Bronchial epithelial cell (primary cell): Measurements from ENCODE around the gene CD226. TPM values are rescaled to one million over a fixed set of nuclear protein-coding genes. Genes with fewer than 3 reads are reported as not detected.

Experiments used
- DNase-seq: peaks from one replicate; pipeline ENCODE4 v3.0.0-alpha.2; 2010; ENCODE audit warnings: low read depth
- FAIRE-seq: peaks from 2 replicates; lab custom pipeline; 2011; peaks lifted over from hg19 to GRCh38; lab: Jason Lieb, UNC
- H3K27me3 ChIP-seq: 2 replicates; pipeline ENCODE4 v1.5.1; 2011; ENCODE audit warnings: low read length; ENCODE audit not compliant: control insufficient read depth, insufficient read depth
- H3K36me3 ChIP-seq: 2 replicates; pipeline ENCODE4 v1.5.1; 2011; ENCODE audit warnings: low read length; ENCODE audit not compliant: control insufficient read depth, insufficient read depth
- H3K4me3 ChIP-seq: 2 replicates; pipeline ENCODE4 v1.5.1; 2011; ENCODE audit warnings: mild to moderate bottlenecking, low read depth, low read length, control low read depth
- CTCF ChIP-seq: IDR thresholded peaks from 2 replicates; pipeline ENCODE4 v1.5.1; 2011; ENCODE audit warnings: mild to moderate bottlenecking, moderate library complexity, low read length, control low read depth, inconsistent platforms; ENCODE audit not compliant: insufficient read depth, severe bottlenecking
- total RNA-seq: library from RNA; depleted of rRNA; stranded (reverse); fragments of >200 nt; gene quantifications from 2 replicates; pipeline ENCODE4 v1.2.1, GENCODE V29; 2014

CD226 gene
- total RNA-seq, 1 donor from 2014 or later, result 0.53 TPM

- Histone ChIP-seq H3K4me3 (no peak overlapping the region), H3K36me3 (no peaks in the 10 kb centered on the region), H3K27me3 (no peaks in the 10 kb centered on the region)
- no peak for TF ChIP-seq CTCF
- FAIRE-seq (no peak), DNase-seq (no peak)
Observed at GRCh38 chr18:69804776-69805501, 142.7 kb downstream of the CD226 start.
